ENCODE results near the gene LAMTOR2.

- TF ChIP-seq CTCF (IDR thresholded peaks at IDR 0.05) (no peak), EP300 (IDR thresholded peaks at IDR 0.05) (no peak)
Observed at GRCh38 chr1:156095906-156096508, 41.4 kb downstream of the LAMTOR2 start.

Measured in tibial nerve (tissue), 4 donors.